Transverse colon (tissue), 4 donors: ENCODE results near the gene TRIM65. TPM values are rescaled to one million over a fixed set of nuclear protein-coding genes. Genes with fewer than 3 reads are reported as not detected.

ENCODE experiments used
- DNase-seq: peaks from one replicate; pipeline ENCODE4 v3.0.0-alpha.2; 2019
- H3K27ac ChIP-seq, 4 donors: fragments of 200-600 bp; sonication (generic); 2 replicates each; pipeline ENCODE4 v1.5.1; 2016 to 2018; ENCODE audit warnings: inconsistent platforms in 4 of 4
- H3K27me3 ChIP-seq: fragments of 200-600 bp; sonication (generic); 2 replicates; pipeline ENCODE4 v1.5.1; 2017; ENCODE audit warnings: inconsistent platforms
- H3K36me3 ChIP-seq, 4 donors: fragments of 200-600 bp; sonication (generic); 2 replicates each; pipeline ENCODE4 v1.5.1; 2017 to 2019; ENCODE audit warnings: inconsistent platforms in 4 of 4
- H3K4me1 ChIP-seq, 4 donors: fragments of 200-600 bp; sonication (generic); 2 replicates each; pipeline ENCODE4 v1.5.1; 2017 to 2020; ENCODE audit warnings: inconsistent platforms in 4 of 4
- H3K4me3 ChIP-seq, 4 donors: fragments of 200-600 bp; sonication (generic); 1 replicate in 1 of 4; 2 replicates in 3 of 4; pipeline versions ENCODE4 v1.5.1 to v1.6.1; 2017 to 2019; ENCODE audit warnings: inconsistent platforms in 4 of 4
- H3K9me3 ChIP-seq, 2 donors: fragments of 200-600 bp; sonication (generic); 2 replicates each; pipeline ENCODE4 v1.5.1; 2017 to 2019; ENCODE audit warnings: inconsistent platforms in 2 of 2
- EP300 ChIP-seq: sonication (generic); formaldehyde crosslinking; IDR thresholded peaks from one replicate; pipeline ENCODE4 v1.6.1; 2017; ENCODE audit warnings: antibody characterized with exemption, low read depth
- POLR2A ChIP-seq: fragments of 450-650 bp; IDR thresholded peaks from one replicate; pipeline ENCODE4 v1.6.1; 2016; ENCODE audit warnings: antibody characterized with exemption, mild to moderate bottlenecking, moderate library complexity
- POLR2AphosphoS5 ChIP-seq, 3 donors: sonication (generic); formaldehyde crosslinking; IDR thresholded peaks; one replicate each; pipeline ENCODE4 v1.6.1; 2016; ENCODE audit warnings: antibody characterized with exemption in 3 of 3
- WGBS, 2 donors: methylation state at CpG; one replicate each; pipeline ENCODE4 v1.1.5; 2018; ENCODE audit warnings: low coverage in 1 of 2; 5-methylcytosine and 5-hydroxymethylcytosine counted together
- in situ Hi-C, 4 donors: fragments of 200-750 bp; cut with MboI; loops; one replicate each; pipeline versions ENCODE4 v1.15.0 to v1.15.1; 2017; ENCODE audit warnings: low sequenced_read_pairs in 3 of 4, low pct_ligation_motif_present in 1 of 4, low pct_unique_long_range_greater_than_20kb in 1 of 4
- intact Hi-C: fragments of 100-400 bp; cut with DNase I; formaldehyde crosslinking; loops from one replicate; pipeline ENCODE4 v1.15.1; 2023; ENCODE audit warnings: low total_unique reads
- total RNA-seq, 4 donors: library from RNA; depleted of rRNA; stranded (reverse); fragments of >200 nt; gene quantifications; one replicate each; pipeline ENCODE4 v1.1.0, GENCODE V29; 2016
- TF ChIP-seq, protein P1 (sequence below), 5 experiments: fragments of 200-600 bp in 3 of 5; fragments of 450-650 bp in 2 of 5; sonication (generic) in 3 of 5; IDR thresholded peaks; 1 replicate in 2 of 5; 2 replicates in 3 of 5; pipeline ENCODE4 v1.5.1; 2016 to 2017; ENCODE audit warnings: antibody characterized with exemption in 5 of 5, inconsistent platforms in 3 of 5, mild to moderate bottlenecking in 2 of 5, moderate library complexity in 1 of 5

Gene TRIM65
- total RNA-seq, 4 donors from 2014 or later, result 16.8 to 21.7 (median 20.5) TPM

GRCh38 chr17:75925912-75926311 is 29.2 kb upstream of the TRIM65 start:
- Histone ChIP-seq H3K4me1 (peaks cover 0 to 5% (median 1%) of the 10 kb centered on the region in 4 donors), H3K27ac (no peak overlapping the region), H3K9me3 (no peaks in the 10 kb centered on the region), H3K27me3 (no peaks in the 10 kb centered on the region), H3K4me3 (no peak overlapping the region), H3K36me3 (no peaks in the 10 kb centered on the region)
- no peak for DNase-seq
- TF ChIP-seq POLR2A, result no peak
- TF ChIP-seq, protein P1, sequence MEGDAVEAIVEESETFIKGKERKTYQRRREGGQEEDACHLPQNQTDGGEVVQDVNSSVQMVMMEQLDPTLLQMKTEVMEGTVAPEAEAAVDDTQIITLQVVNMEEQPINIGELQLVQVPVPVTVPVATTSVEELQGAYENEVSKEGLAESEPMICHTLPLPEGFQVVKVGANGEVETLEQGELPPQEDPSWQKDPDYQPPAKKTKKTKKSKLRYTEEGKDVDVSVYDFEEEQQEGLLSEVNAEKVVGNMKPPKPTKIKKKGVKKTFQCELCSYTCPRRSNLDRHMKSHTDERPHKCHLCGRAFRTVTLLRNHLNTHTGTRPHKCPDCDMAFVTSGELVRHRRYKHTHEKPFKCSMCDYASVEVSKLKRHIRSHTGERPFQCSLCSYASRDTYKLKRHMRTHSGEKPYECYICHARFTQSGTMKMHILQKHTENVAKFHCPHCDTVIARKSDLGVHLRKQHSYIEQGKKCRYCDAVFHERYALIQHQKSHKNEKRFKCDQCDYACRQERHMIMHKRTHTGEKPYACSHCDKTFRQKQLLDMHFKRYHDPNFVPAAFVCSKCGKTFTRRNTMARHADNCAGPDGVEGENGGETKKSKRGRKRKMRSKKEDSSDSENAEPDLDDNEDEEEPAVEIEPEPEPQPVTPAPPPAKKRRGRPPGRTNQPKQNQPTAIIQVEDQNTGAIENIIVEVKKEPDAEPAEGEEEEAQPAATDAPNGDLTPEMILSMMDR (IDR thresholded peaks at IDR 0.05), result no peak
- TF ChIP-seq POLR2AphosphoS5 (IDR thresholded peaks at IDR 0.05), result no peak
- TF ChIP-seq EP300, result no peak
- intact Hi-C loops (no loop called here), in situ Hi-C loops (no loop called here)
- WGBS, 2 donors, result 88 to 100% methylated on average over 3 to 15 of the region's 15 CpGs

DNA sequence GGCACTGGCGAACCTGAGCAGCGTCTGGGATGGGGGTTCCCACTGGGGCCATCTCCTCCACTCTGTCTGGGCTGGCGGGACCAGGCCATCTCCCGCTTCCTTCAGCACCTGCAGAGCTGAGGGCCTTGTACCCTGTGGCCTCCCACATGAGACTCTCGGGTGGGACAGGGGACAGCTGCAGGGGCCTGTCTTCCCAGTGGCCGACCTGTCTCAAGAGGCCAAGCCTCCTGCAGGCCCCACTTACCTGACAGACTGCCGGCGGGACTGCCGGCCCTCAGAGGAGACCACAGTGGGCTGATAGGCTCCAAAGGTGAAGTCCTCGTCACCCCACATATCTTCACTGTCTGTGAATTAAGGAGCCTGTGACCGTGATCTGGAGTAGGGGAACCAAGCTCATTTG is 28.4 kb upstream of the TRIM65 start:
- Histone ChIP-seq H3K27ac (no peak overlapping the region), H3K36me3 (no peaks in the 10 kb centered on the region), H3K9me3 (no peaks in the 10 kb centered on the region), H3K27me3 (no peaks in the 10 kb centered on the region), H3K4me3 (no peak overlapping the region), H3K4me1 (peaks cover 0 to 5% (median 1%) of the 10 kb centered on the region in 4 donors)
- in situ Hi-C loops (no loop called here), intact Hi-C loops (no loop called here)
- DNase-seq, result no peak
- TF ChIP-seq EP300, result no peak
- TF ChIP-seq POLR2A, result no peak
- 90% methylated on average over 10 of the region's 11 CpGs; no CpG with 5 or more reads in 1 of the 2 donors for WGBS, 2 donors

- H3K4me3 ChIP-seq, result no peak overlapping the region
- H3K27ac ChIP-seq, result no peak overlapping the region
- in situ Hi-C loops, result loop anchor here in 1 of 4 donors (25.0 kb wide), 1 partner anchor 264 kb away; no protein-coding TSS in a partner anchor
- H3K4me1 ChIP-seq, result peaks cover 0 to 5% (median 1%) of the 10 kb centered on the region in 4 donors
- peak; percentile 46 for DNase-seq
- TF ChIP-seq, protein P1 (IDR thresholded peaks at IDR 0.05), result no peak
- TF ChIP-seq POLR2AphosphoS5 (IDR thresholded peaks at IDR 0.05), result no peak
- TF ChIP-seq EP300, result no peak
- no peak for TF ChIP-seq POLR2A
- WGBS, 2 donors, result 83% methylated on average over 19 of the region's 19 CpGs; no CpG with 5 or more reads in 1 of the 2 donors
- intact Hi-C loops, result no loop called here
- H3K36me3 ChIP-seq, result no peaks in the 10 kb centered on the region
- no peaks in the 10 kb centered on the region for H3K27me3 ChIP-seq
- no peaks in the 10 kb centered on the region for H3K9me3 ChIP-seq
These were observed 26.5 kb upstream of the TRIM65 start for GRCh38 chr17:75922963-75923874.

DNA sequence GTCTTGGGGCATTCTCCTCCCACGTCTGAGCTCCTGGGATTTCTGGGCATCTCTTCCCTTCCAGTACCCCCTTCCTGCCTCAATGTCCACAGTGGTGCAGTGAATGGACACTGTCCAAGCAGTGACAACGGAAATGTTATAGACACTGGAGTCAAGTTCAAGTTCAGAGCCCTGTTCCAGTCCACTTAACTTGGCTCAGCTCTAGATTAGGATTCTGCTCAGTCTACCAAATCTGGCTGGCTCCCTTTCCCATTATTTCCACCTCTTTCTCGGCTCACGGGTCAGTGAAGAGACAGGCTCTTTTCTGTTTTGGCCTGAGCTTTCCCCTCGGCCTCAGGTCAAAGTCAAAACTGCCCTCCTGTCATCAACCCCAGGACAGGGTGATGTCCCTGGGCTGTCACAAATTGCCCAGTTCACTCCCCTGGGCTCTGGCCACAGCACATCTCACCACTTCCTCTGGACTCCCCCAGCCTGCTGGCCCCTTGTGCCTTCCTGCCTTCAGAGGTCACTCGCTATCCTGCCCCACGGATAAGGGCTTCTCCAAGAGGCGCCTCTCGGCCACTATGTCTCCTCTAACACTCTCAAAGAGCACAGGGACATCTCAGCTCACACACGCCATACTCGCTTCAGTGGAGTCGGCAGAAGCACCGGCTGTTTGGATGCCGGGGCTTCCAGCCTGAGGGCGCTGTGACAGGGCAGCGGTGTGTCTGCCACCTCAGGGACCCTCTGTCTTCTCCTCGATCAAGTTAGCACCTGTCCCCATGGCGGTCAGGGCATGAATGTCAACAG is 25.6 kb upstream of the TRIM65 start:
- peaks cover 0 to 5% (median 1%) of the 10 kb centered on the region in 4 donors for H3K4me1 ChIP-seq
- TF ChIP-seq POLR2AphosphoS5 (IDR thresholded peaks at IDR 0.05) (no peak), EP300 (no peak), POLR2A (no peak)
- TF ChIP-seq, protein P1 (IDR thresholded peaks at IDR 0.05), result no peak
- DNase-seq, result no peak
- no peak overlapping the region for H3K27ac ChIP-seq
- H3K4me3 ChIP-seq, result no peak overlapping the region
- H3K36me3 ChIP-seq, result no peaks in the 10 kb centered on the region
- 80 to 92% methylated on average over 1 to 18 of the region's 18 CpGs for WGBS, 2 donors
- H3K27me3 ChIP-seq, result no peaks in the 10 kb centered on the region
- intact Hi-C loops (no loop called here), in situ Hi-C loops (loop anchor here in 1 of 4 donors (25.0 kb wide), 1 partner anchor 265 kb away; no protein-coding TSS in a partner anchor)
- no peaks in the 10 kb centered on the region for H3K9me3 ChIP-seq
